HG03571 (cell line): Measurements from ENCODE around the gene RPGR.

Experiments used
- ATAC-seq: cut with Tn5 transposase; IDR thresholded peaks from one replicate; pipeline ENCODE4 v1.9.1; 2021; ENCODE audit not compliant: unreplicated experiment

Gene RPGR, protein sequence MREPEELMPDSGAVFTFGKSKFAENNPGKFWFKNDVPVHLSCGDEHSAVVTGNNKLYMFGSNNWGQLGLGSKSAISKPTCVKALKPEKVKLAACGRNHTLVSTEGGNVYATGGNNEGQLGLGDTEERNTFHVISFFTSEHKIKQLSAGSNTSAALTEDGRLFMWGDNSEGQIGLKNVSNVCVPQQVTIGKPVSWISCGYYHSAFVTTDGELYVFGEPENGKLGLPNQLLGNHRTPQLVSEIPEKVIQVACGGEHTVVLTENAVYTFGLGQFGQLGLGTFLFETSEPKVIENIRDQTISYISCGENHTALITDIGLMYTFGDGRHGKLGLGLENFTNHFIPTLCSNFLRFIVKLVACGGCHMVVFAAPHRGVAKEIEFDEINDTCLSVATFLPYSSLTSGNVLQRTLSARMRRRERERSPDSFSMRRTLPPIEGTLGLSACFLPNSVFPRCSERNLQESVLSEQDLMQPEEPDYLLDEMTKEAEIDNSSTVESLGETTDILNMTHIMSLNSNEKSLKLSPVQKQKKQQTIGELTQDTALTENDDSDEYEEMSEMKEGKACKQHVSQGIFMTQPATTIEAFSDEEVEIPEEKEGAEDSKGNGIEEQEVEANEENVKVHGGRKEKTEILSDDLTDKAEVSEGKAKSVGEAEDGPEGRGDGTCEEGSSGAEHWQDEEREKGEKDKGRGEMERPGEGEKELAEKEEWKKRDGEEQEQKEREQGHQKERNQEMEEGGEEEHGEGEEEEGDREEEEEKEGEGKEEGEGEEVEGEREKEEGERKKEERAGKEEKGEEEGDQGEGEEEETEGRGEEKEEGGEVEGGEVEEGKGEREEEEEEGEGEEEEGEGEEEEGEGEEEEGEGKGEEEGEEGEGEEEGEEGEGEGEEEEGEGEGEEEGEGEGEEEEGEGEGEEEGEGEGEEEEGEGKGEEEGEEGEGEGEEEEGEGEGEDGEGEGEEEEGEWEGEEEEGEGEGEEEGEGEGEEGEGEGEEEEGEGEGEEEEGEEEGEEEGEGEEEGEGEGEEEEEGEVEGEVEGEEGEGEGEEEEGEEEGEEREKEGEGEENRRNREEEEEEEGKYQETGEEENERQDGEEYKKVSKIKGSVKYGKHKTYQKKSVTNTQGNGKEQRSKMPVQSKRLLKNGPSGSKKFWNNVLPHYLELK

GRCh38 chrX:38327007-38327774, at the start of gene RPGR:
Gene RPGR, minus strand, starts transcription at chrX:38327509. Its CDS starts 142 bp downstream, at chrX:38327367.
- peak; percentile 95 for ATAC-seq

GRCh38 chrX:38376747-38377146, 49.4 kb upstream of the RPGR start:
- no peak for ATAC-seq

DNA sequence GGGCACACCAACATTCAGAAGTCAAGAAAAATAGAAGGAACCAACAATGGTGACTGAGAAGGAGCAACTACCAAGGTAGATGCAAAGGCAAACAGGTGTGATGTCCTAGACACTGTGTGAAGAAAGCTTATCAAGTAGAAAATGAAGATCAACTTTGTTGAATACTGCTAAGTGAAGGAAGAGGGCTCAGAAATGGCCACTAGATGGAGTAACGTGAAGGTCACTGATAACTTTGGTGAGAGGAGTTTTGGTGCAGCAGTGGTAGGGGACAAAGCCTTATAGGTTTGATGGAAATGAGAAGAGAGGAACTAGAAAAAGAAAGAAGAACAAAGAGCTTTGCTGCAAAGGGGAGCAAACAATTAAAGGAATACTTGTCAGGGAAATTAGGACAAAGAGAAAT, 48.6 kb upstream of the RPGR start:
- no peak for ATAC-seq

DNA sequence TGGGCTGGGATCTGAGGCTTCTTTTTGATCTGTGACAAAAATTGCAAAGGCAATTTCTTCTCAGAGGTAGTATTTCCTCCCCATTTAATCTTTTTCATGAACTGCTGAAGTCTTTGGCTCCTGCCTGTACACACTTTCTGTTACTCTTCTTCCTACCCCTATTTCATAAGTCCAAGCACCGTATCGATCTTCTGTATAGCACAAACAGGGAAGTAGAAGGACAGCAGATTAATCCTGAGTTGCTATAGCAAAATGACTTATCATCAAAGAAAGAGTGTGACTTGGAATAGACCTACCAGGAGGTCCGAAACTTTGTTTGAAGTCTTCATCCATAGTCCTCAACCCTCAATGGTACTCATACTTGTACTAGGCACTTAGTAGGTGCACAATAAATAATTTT, 47.1 kb upstream of the RPGR start:
- no peak for ATAC-seq

GRCh38 chrX:38371641-38372040, 44.3 kb upstream of the RPGR start:
- ATAC-seq = no peak

DNA sequence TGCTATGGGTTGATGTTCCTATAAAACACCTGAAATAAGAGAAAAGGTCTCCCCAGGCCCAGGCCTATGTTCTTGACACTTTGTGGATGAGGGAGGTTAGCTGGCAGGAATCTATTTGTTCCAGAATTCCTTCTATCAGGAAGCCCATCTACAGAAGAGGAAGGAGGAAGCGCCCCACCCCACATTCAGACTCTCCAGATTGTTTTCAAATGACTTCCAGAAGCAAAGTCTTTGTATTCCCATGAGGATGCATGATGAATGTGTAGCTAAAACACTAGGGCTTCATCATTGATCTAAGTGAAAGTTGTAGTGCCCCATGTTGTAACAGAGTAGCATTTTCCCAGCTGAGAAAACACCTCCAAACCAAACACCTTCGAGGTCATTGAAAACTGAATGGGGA, 41.5 kb upstream of the RPGR start:
- no peak for ATAC-seq

GRCh38 chrX:38365954-38366353, 38.6 kb upstream of the RPGR start:
- no peak for ATAC-seq

- ATAC-seq = no peak
These were observed 35.7 kb upstream of the RPGR start for GRCh38 chrX:38363046-38363445.

- no peak for ATAC-seq
These were observed 30.7 kb upstream of the RPGR start for GRCh38 chrX:38357747-38358673.

- ATAC-seq = no peak
These were observed 29.1 kb upstream of the RPGR start for GRCh38 chrX:38356401-38356800.

DNA sequence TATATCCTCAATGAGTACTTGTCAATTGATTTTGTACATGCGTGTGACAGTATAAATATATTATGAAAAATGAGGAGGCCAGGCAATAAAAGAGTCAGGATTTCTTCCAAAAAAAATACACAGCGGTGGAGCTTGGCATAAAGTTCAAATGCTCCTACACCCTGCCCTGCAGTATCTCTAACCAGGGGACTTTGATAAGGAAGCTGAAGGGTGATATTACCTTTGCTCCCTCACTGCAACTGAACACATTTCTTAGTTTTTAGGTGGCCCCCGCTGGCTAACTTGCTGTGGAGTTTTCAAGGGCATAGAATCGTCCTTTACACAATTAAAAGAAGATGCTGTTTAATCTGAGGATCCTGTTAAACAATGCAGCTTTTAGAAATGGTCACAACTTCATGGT, 25.1 kb upstream of the RPGR start, which contains the start of gene OTC:
Gene OTC (plus strand): TSS at position 243 of the 400 bp plus-strand sequence. CDS start 93 bp downstream, at position 336.
- no peak for ATAC-seq

DNA sequence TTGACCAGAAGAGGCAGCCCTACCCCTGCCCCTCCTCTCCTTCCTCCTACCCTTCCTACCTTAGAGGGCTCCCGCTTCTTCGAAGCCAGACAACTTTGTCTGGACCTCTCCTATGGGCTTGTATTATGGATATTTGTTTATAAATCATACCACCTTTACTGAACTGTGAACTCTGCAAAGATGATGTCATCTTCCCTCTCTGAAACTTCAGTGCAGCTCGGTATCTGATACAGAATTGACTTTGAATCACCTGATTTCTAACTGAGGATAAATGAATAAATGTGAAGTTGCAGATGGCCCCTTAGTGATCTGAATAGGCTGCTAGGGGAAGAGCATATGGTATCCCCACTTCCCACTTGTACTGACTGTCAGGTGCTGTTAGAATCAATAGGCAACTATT, 24.0 kb upstream of the RPGR start:
- no peak for ATAC-seq

DNA sequence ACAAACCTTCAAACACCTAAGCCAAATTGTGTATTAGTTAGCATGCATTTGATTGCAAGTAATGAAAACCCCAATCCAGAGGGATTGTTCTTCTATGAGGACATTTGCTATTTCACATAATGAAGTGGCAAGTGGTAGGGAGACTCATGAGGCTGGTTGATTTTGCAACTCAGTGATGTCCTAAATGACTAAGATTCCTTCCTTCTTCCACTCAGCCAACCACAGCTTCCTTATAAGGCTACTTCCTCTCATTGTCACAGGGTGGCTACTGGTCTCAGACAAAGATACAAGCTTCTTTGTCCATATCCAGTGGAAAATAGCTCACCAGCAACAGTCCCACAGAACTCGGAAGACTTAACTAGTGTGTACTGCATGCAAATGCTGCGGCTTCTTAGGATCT, 19.8 kb upstream of the RPGR start:
- ATAC-seq = no peak

DNA sequence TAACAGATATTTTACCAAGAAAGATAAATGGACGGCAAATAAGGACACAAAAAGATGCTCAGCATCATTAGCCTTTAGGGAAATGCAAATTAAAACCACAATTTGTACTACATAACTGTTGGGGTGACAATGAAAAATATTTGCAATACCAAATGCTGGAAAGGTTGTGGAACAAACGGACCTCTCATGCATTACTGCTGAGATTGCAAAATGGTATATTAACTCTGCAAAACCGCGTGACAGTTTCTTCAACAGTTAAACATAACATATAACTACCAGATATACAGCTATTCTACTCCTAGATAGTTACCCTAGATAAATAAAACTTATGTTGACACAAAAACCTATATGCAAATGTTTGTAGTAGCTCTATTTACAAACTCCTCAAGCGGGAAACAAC, 18.8 kb upstream of the RPGR start:
- ATAC-seq = no peak

DNA sequence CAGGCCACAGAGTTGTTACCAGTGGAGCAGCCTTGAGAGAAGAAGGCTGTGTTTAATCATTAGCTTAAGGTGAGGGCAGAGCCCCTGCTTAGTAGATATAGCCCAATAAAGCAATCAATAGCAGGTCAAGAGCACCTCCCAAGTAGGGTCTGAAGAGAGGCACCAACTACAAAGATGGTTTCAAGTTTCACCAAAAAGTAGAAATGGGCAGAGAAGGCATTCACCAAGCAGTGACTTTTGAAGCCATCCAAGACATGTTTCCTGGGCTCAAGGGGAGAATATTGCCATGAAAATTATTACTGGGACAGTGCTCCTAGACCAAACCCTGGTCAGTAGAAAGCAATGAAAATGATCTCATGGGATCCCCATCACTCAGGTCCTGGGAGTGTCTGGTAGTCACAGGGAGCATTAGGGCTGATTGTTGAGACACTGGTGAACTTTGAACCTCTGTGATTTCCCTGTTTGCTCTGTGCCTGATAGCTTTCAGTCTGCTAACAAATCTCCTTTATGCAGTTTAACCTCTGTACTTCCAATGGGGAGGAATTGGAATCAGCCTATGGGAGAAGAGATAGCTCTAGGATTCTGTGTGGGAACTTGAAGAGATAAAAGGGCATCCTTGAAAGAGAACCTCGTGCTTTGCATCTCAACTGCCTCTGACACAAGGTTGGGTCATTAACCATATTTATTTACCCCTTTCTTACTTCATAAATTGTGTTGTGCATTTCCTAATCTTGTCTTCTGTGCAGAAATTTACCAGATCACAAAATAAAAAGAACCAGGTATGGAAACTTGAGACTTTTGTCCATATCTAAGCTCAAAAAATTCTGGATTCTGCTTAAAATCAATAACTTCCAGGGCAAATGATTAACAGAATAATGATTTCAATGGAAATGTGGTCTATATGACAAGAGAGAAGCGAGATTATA, 15.8 kb upstream of the RPGR start:
- ATAC-seq = no peak

DNA sequence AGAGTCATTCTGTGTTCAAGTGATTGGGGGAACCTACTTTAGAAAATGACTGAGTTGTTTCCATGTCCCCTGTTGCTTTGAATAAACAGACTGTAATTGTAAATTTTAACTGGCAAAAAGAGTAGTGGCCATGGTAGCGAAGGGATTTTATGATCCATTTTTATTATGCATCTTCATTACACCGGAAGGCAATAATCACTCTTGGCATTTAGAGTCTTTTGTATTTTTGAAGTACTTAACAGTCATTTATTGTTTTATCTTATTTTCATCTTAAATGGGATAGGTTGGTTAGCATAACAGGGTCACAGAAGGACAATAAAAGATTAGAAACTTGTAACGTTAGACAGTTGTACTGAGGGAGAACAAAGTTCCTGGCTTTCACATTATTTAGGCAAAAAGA, 14.1 kb upstream of the RPGR start:
- no peak for ATAC-seq

GRCh38 chrX:38336538-38337240, 9.4 kb upstream of the RPGR start:
- no peak for ATAC-seq

- ATAC-seq = no peak
These were observed 8.1 kb upstream of the RPGR start for GRCh38 chrX:38335382-38335781.
